Hematopoietic multipotent progenitor cell (in vitro differentiated cells): ENCODE measurements around the gene POLG2. TPM values are rescaled to one million over a fixed set of nuclear protein-coding genes. Genes with fewer than 3 reads are reported as not detected.

Experiments used
- DNase-seq, 3 donors: peaks; one replicate each; pipeline ENCODE4 v3.0.0-alpha.2; 2011 to 2015; ENCODE audit warnings: low read depth in 2 of 3, low spot score in 2 of 3
- total RNA-seq: library from RNA; depleted of rRNA; stranded (reverse); fragments of >200 nt; gene quantifications from one replicate; pipeline ENCODE4 v1.2.3, GENCODE V29; 2012

Gene POLG2
- 16.7 TPM for total RNA-seq

DNA sequence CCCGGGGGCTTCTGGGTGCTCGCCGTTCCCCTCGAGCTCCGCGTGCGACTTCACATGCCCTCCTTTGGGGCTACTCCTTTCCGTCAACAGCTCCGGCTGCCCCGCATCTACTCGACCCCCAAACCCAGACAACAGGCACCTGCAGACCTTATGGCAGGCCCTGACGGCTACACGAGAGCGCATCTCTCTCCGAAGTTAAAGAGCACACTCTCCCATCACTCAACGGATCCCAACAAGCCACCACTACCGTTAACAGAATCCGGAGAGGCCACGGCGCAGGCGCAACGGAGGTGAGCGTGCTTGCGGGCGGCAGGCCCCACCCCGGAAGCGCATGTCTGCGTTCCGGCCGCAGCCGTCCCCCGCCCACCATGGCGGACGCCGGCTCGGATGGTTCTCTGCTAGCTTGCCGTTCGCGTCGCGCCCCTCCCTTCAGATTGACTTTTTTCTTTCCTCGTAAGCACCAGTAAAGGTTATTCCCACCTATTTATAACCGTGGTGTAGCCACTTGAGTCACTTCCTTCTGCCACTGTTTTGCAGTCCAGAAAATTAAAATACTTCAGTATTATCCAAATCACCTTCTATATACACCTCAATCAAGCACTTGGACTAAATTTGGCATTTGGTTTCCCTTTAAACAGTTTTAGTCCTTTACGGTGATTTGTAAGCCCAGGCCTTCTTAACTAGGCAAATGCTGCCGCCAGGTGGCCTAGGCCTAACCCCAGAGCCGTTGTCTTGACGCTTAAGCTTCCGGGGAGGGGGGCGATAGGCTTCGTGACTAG, at the start of gene POLG2:
Gene POLG2, minus strand, starts transcription at position 269 of the 779 bp plus-strand sequence. Its CDS starts 86 bp downstream, at position 183.
- DNase-seq, result peak; percentile 89 to 96 (median 93)

DNA sequence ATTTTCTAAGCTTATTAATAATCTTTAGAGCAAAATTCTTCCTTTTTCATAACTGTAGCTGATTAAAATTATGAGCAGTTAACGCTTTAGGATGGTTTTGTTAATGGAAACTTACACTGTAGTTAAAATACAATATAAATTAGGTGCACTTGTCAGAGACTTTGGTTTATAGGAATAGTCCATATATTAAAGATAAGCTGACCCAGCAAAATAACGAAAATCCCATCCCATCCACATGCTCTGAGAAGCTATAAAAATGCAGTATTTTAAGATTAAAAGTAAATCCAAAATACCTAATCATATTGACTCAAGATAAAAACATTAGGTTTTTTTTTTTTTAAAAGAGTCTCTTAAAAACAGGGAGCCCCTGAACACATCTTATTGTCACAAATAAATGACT, 47.9 kb upstream of the POLG2 start:
- no peak for DNase-seq

DNA sequence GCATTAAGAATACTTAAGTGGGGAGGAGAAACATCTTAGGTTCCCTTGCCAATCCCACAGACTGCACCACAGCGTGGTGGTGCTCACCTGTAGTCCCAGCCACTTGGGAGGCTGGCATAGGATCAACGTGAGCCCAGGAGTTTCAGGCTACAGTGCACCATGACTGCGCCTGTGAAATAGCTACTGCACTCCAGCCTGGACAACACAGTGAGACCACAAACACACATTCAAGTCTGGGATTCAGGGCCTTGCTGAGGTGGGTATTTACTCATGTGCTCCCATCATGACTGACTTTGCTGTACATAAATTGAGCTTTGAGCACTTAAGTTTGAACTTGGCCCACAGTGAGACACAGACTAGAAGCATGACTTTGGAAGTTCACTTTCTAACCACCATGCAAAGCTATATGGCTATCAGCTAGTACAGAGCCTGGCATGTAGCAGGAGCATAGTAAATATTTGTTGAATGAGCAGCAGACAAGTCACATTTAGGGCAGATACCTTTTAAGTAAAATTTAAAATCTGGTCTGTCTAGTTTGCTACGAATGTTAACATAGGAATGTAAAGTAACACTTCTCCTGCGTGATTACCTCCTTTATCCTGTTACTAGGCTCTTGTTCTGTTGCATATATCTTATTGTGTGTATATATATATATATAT, 43.4 kb upstream of the POLG2 start:
- DNase-seq, result no peak

DNA sequence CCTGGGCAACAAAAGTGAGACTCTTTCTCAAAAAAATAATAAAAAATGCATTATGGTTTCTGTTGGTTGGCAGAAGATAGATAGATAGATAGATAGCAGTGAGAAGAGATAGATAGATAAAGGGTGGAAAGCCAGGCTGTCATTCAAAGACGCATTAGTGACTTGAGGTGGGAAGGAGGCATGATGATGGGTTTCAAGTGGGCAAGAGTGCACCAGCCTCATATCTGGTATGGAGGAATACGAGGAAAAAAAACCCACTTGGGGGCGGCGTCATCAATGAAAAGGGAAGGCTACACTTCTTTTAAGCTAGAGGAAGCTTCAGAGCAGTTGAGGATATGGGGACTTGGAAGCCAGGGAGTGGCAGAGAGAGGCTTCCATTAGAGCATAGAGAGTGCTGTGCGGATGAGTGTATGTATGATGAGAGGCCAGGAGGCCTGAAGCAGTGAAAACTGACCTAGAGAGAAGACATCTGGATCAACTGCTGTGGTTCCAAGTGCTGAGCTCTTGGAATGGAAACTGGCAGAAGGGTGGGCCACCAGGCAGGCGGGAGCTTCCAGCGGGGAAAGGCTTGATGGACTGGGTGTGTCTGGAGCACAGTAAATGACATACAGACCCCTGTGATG, 41.8 kb upstream of the POLG2 start:
- DNase-seq, result peak in 1 of 3 donors; percentile 9

- no peak for DNase-seq
Measured at GRCh38 chr17:64537488-64537887, 40.6 kb upstream of the POLG2 start.

DNA sequence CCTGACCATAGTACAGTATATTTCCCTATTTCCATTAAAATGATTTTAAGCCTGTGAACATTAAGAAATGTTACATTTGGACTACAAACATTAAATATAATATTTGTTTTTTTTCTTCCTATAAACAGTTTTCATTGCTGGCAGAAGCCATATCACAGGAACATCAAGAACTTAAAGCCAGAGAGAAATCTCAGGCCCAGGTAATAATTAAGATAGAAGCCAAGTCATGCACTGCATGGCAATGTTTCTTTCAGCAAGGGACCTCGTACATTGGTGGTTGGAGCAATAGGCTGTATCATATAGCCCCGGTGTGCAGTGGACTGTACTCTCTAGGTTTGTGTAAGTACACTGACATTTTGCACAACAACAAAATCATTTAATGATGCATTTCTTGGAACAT, 40.1 kb upstream of the POLG2 start:
- DNase-seq, result no peak

DNA sequence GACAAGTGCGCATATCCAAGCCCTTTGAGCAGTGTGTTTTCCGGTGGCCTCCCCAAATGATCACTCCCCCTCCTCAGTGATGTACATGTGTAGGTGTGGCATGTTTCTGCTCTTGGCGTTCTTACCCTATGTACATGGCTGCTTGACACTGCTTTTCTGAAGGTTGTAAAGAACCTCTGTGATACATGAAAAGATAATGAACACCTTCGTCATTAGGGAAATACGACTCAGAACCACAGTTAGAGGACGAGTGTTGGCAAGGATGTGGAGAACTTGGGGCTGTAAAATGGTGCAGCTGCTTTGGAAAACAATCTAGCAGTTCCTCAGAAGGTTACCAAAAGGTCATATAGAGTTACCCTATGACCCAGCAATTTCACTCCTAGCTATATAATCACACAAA, 38.5 kb upstream of the POLG2 start:
- no peak for DNase-seq

- peak in 2 of 3 donors; percentile 11 to 26 for DNase-seq
Measured at GRCh38 chr17:64534187-64534586, 37.3 kb upstream of the POLG2 start.

DNA sequence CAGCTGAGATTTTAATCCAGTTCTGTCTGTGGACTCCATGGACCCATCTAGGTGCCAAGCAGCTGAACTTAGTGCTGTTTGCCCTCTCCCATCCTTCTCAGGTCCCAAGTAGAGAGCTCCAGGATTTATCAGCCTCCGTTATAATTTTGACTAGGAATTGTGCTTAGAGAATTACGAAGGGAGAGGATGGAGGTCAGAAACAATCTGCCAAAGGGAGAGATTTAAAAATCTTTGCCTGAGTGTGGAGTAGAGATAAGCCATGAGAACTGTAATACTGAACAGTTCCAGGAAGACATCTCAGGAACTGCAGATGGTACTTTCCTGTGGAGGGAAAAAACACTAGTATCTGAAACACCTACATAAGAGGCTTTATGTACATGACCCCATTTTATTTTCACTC, 36.9 kb upstream of the POLG2 start:
- DNase-seq, result no peak

DNA sequence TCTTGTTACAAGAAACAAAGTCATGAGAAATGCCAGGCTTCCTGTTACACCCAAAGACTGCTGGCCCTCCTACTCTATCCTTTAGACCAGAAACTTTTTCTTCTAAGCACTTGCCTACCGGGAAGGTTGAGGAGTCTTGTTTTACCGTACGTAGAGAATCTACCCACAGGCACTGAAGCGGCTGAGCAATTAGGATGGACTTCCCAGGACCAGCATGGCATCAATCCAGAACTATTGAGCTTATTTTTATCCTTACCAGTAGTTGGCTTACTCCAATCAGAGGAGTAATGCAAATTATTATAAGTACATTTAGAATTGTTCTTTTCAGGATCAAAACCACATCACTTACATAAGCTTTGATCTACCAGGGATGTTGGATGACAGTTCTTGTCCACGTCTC, 35.6 kb upstream of the POLG2 start:
- no peak for DNase-seq

- DNase-seq, result no peak
Measured at GRCh38 chr17:64531955-64532371, 35.1 kb upstream of the POLG2 start.

DNA sequence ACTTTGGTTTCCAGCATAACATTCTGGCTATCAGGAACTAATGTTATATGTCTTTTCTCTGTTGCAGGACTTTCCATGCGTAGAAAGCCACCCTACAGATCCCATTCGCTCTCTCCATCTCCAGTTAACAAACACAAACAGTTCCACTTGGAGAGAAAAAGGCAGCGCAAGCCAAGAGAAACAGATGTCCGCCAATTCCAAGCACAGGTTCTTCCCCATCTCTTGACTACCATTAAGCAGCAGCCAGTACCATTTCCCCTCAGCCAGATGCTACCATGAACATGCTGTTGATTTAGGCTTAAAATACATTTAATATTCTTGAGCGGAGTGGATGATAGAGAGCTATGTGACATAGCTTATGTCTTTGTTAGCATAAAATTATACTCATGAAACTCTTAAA, 32.4 kb upstream of the POLG2 start:
- no peak for DNase-seq

DNA sequence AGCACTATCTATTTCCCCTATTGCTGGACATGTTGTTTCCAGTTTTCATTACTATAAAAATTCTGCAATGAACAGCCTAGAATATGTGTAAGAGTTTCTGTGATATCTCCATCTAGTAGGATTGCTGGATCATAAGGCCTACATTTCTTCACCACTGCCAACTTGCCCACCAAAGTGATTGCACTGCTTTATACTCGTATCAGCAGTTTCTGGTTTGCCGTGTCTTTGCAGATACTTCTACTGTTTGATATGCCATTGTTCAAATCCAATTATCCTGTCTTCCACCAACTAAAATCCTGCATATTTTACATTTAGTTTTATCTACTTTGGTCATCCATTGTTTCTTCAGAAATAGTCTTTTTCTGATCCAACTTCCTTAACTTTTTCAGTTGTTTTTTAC, 31.1 kb upstream of the POLG2 start:
- DNase-seq, result no peak

GRCh38 chr17:64520359-64520758, 23.5 kb upstream of the POLG2 start:
- no peak for DNase-seq

DNA sequence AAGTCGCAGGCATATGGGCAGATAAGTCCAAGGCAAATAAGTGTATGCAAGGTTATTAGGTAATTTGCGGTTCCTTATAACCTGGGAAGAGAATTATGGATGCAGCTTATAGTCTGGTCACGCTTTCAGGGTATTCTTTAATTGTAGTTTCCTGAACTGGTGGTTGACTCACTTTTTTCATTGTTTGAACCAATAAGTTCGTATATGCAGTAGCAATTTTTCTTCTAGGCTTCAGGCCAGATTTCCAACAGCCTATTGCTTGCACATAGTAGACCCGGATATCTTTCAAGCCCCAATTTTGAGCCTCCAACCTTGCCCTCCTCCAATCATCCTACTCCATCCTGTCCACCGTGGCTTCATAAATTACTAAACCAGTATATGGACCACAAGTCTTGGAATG, 22.7 kb upstream of the POLG2 start:
- no peak for DNase-seq

- DNase-seq, result no peak
Measured at GRCh38 chr17:64515829-64516228, 19.0 kb upstream of the POLG2 start.

DNA sequence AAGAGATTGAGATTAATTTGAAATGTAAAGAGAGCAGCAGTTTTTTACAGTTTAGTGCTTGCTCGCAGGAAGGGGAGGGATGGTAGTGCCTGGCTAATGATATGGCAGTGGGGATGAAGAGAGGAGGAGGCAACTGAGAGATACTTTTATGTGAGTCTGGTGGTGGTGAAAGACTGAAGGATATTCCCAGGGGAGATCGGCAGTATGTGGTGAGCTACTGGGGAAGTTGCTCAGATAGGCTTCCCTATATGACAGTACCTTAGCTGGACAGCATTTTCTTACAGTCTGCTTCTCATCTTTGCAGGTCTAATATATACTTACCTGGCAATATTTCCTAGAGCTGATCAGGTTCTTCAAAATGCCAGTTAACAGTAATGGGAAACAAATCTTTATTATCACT, 18.6 kb upstream of the POLG2 start:
- no peak for DNase-seq

GRCh38 chr17:64509179-64509578, 12.3 kb upstream of the POLG2 start:
- DNase-seq, result no peak

GRCh38 chr17:64508683-64509082, 11.8 kb upstream of the POLG2 start:
- no peak for DNase-seq

DNA sequence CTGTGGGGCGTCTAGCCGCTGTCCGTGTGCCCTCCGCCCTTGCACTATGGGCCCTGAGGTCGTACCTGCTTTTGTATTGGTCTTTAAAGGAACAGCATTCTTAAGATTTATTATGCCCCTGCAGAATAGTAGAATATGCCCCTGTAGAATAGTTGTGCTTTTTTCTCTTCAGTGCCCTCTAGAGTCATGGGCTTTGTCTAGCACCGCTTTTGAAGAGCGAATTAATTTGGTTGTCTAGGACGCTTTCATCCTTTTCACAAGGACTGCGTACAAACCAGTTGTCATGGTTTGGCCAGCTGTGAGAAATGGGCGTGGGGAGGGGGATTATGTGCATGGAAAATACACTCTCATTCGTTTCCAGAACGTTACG, 10.5 kb upstream of the POLG2 start:
- DNase-seq, result peak in 2 of 3 donors; percentile 65 to 89

- DNase-seq, result peak; percentile 96 to 98 (median 96)
Measured at GRCh38 chr17:64506576-64507412, 9.9 kb upstream of the POLG2 start, which contains the start of gene CEP95. CEP95 (plus strand) TSS chr17:64506977; CDS start chr17:64507098, 121 bp downstream.
